HUES6 (cell line): ENCODE data around the gene POLR3E.
"Not testable (repeated sequence)": the region's sequence is repeated elsewhere in the genome, so short reads cannot be mapped to it uniquely, and the experiment has no call there.

Experiments used
- H3K27ac ChIP-seq: 2 replicates; pipeline ENCODE4 v1.7.0; 2013; ENCODE audit warnings: low read depth, mild to moderate bottlenecking, low read length, inconsistent platforms
- H3K27me3 ChIP-seq: 2 replicates; pipeline ENCODE4 v1.6.1; 2013; ENCODE audit warnings: low read length; ENCODE audit not compliant: control insufficient read depth, insufficient read depth
- H3K36me3 ChIP-seq: 2 replicates; pipeline ENCODE4 v1.6.1; 2013; ENCODE audit warnings: low read length; ENCODE audit not compliant: control insufficient read depth, insufficient read depth
- H3K4me1 ChIP-seq: 2 replicates; pipeline ENCODE4 v1.6.1; 2013; ENCODE audit warnings: low read length; ENCODE audit not compliant: control insufficient read depth, insufficient read depth
- H3K4me3 ChIP-seq: 2 replicates; pipeline ENCODE4 v1.5.1; 2013; ENCODE audit warnings: low read depth, low read length
- H3K9ac ChIP-seq: one replicate; pipeline ENCODE4 v1.6.1; 2013; ENCODE audit warnings: mild to moderate bottlenecking, low read length
- H3K9me3 ChIP-seq: 2 replicates; pipeline ENCODE4 v1.6.1; 2013; ENCODE audit warnings: low read depth, low read length; ENCODE audit not compliant: control insufficient read depth, insufficient read depth

POLR3E gene

GRCh38 chr16:22353933-22354541, 56.8 kb downstream of the POLR3E start:
- Histone ChIP-seq H3K9me3 (no peaks in the 10 kb centered on the region), H3K36me3 (peaks cover 37% of the 10 kb centered on the region), H3K4me1 (peaks cover 33% of the 10 kb centered on the region), H3K27me3 (no peaks in the 10 kb centered on the region), H3K4me3 (no peak overlapping the region), H3K9ac (no peak overlapping the region), H3K27ac (peak overlapping the region; percentile 82)

DNA sequence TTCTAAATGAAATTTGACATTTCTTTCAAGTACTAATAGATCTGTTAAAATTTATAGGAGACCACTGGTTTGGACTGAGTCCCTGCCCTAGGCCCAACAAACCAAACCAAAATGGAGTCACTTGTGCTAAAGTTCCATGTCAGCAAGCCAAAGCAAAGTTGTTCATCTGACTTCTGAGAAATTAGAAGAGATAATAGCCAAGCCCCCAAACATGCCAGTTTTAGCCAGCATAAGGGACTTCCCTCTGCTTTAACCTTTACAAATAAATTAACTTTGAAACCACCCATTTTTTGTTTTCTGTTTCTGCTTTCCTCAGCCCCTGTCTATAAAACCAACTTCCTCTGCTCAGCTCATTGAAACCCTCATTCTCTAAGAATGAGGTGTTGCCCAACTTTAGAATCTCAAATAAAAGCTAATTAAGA, 58.3 kb downstream of the POLR3E start:
- H3K36me3 ChIP-seq = peaks cover 28% of the 10 kb centered on the region
- no peak overlapping the region for H3K4me3 ChIP-seq
- H3K9ac ChIP-seq = no peak overlapping the region
- no peaks in the 10 kb centered on the region for H3K9me3 ChIP-seq
- peaks cover 37% of the 10 kb centered on the region for H3K4me1 ChIP-seq
- H3K27ac ChIP-seq = no peak overlapping the region
- H3K27me3 ChIP-seq = no peaks in the 10 kb centered on the region

- H3K9me3 ChIP-seq = no peaks in the 10 kb centered on the region
- H3K9ac ChIP-seq = no peak overlapping the region
- H3K36me3 ChIP-seq = peaks cover 15% of the 10 kb centered on the region
- no peak overlapping the region for H3K4me3 ChIP-seq
- peaks cover 43% of the 10 kb centered on the region for H3K4me1 ChIP-seq
- no peak overlapping the region for H3K27ac ChIP-seq
- H3K27me3 ChIP-seq = no peaks in the 10 kb centered on the region
Observed at GRCh38 chr16:22356930-22357634, 59.9 kb downstream of the POLR3E start.

DNA sequence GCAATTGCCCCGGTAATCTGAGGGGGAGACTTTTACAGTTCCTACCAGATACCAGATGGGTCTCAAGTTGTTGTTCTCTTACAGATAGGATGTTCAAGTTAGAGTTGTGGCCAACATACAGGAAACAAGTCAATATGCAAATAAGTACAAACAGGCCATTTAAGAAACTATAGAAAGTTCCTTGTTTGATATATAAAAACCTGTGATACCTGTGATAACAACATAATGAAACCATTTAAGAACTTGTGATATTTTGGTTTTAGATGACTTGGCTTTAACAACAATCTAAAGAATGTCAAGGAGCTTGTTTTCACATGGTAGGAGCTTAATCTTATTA, 60.4 kb downstream of the POLR3E start:
- Histone ChIP-seq H3K27me3 (no peaks in the 10 kb centered on the region), H3K9me3 (no peaks in the 10 kb centered on the region), H3K27ac (no peak overlapping the region; the same call in 1 of the 2 replicates), H3K4me3 (no peak overlapping the region), H3K36me3 (peaks cover 17% of the 10 kb centered on the region), H3K9ac (no peak overlapping the region), H3K4me1 (peaks cover 39% of the 10 kb centered on the region)

DNA sequence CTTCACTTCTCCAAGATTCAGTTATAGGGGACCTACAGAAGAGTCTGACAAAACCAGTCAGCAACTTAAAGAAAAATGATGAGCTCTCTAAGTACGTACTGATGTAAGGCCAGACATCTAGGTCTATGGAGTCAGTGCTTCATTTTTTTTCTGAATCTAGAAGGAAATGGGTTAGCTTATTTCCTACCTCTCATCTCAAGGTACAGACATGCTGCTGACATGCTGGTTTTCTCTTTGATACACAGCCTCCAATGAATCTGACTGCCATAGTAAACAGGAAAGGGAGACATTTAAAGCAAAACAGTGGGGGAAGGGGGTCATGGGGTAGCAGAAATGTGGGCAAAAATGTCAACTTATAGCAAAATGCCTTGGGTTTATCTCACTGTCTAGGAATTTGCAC, 60.8 kb downstream of the POLR3E start:
- Histone ChIP-seq H3K27ac (no peak overlapping the region; the same call in 1 of the 2 replicates), H3K4me3 (no peak overlapping the region), H3K4me1 (peaks cover 35% of the 10 kb centered on the region), H3K36me3 (peaks cover 21% of the 10 kb centered on the region), H3K9me3 (no peaks in the 10 kb centered on the region), H3K9ac (no peak overlapping the region), H3K27me3 (no peaks in the 10 kb centered on the region)

GRCh38 chr16:22359679-22360078, 62.5 kb downstream of the POLR3E start:
- Histone ChIP-seq H3K36me3 (peaks cover 35% of the 10 kb centered on the region), H3K9me3 (no peaks in the 10 kb centered on the region)

GRCh38 chr16:22360963-22361659, 63.9 kb downstream of the POLR3E start:
- H3K27me3 ChIP-seq = no peaks in the 10 kb centered on the region
- peaks cover 42% of the 10 kb centered on the region for H3K36me3 ChIP-seq
- no peak overlapping the region for H3K9ac ChIP-seq
- no peak overlapping the region for H3K4me3 ChIP-seq
- H3K9me3 ChIP-seq = no peaks in the 10 kb centered on the region
- H3K4me1 ChIP-seq = peaks cover 21% of the 10 kb centered on the region
- H3K27ac ChIP-seq = no peak overlapping the region

More at GRCh38 chr16:22359679-22360078, 62.5 kb downstream of the POLR3E start:
- Histone ChIP-seq H3K27me3 (no peaks in the 10 kb centered on the region), H3K4me3 (no peak overlapping the region), H3K27ac (no peak overlapping the region), H3K9ac (no peak overlapping the region), H3K4me1 (peaks cover 21% of the 10 kb centered on the region)

GRCh38 chr16:22364241-22364640, 67.0 kb downstream of the POLR3E start:
- H3K36me3 ChIP-seq = peaks cover 41% of the 10 kb centered on the region

DNA sequence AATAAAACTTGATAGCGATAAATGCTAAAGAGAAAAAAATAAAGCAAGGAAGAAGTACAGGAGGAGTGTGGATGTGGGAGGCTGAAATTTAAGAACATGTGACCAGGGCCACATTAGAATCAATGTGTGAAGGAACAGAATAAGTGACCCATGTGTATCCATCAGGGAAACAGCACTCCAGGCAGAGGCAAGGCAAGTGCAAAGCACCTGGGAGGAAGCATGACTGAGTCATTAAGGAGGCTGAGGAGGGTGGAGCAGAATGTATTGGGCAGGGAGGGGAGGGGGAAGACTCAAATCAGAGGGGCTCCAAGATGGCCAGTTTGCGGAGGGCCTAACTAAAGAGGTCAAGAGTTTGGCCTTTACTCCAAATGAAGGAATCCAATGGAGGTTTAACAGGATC, 69.2 kb downstream of the POLR3E start:
- H3K9ac ChIP-seq = no peak overlapping the region
- H3K27ac ChIP-seq = no peak overlapping the region
- H3K27me3 ChIP-seq = no peaks in the 10 kb centered on the region
- H3K9me3 ChIP-seq = no peaks in the 10 kb centered on the region
- no peak overlapping the region for H3K4me3 ChIP-seq
- peaks cover 22% of the 10 kb centered on the region for H3K4me1 ChIP-seq
- peaks cover 44% of the 10 kb centered on the region for H3K36me3 ChIP-seq

More at GRCh38 chr16:22364241-22364640, 67.0 kb downstream of the POLR3E start:
- Histone ChIP-seq H3K27ac (no peak overlapping the region), H3K9me3 (no peaks in the 10 kb centered on the region), H3K9ac (no peak overlapping the region), H3K4me1 (peaks cover 18% of the 10 kb centered on the region), H3K4me3 (no peak overlapping the region), H3K27me3 (no peaks in the 10 kb centered on the region)

GRCh38 chr16:22366889-22367288, 69.7 kb downstream of the POLR3E start:
- H3K9ac ChIP-seq = no peak overlapping the region
- no peaks in the 10 kb centered on the region for H3K9me3 ChIP-seq
- H3K27me3 ChIP-seq = no peaks in the 10 kb centered on the region
- H3K4me1 ChIP-seq = peaks cover 23% of the 10 kb centered on the region
- no peak overlapping the region for H3K4me3 ChIP-seq
- peaks cover 48% of the 10 kb centered on the region for H3K36me3 ChIP-seq
- H3K27ac ChIP-seq = no peak overlapping the region

DNA sequence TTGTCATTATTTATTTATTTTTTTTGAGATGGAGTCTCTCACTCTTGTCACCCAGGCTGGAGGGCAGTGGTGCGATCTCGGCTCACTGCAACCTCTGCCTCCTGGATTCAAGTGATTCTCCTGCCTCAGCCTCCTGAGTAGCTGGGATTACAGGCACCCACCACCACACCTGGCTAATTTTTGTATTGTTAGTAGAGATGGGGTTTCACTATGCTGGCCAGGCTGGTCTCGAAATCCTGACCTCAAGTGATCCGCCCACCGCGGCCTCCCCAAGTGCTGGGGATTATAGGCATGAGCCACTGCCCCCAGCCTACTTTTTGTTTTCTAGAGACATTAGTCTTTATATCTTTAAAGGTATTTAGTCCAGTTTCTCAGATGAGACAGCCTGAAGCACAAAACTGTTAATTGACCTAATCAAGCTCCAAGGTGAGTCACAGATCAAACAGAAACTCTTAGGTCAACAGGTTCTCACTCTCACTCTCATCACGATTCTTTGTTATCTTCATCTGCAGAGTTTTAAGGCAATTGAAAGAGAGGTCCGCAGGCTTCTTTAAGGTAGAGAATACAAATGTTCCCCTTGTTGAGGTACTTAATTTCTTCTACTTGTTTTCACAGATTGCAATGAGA, 71.1 kb downstream of the POLR3E start:
- not testable (repeated sequence) for H3K27ac ChIP-seq
- peaks cover 35% of the 10 kb centered on the region for H3K36me3 ChIP-seq

More for the DNA sequence above, 71.1 kb downstream of the POLR3E start:
- not testable (repeated sequence) for H3K9ac ChIP-seq, H3K9me3 ChIP-seq, H3K4me3 ChIP-seq, H3K27me3 ChIP-seq
- H3K4me1 ChIP-seq = peaks cover 28% of the 10 kb centered on the region
